Lung (tissue), 12 donors: ENCODE data around the gene MLLT3. TPM values are rescaled to one million over a fixed set of nuclear protein-coding genes. Genes with fewer than 3 reads are reported as not detected.

Source experiments
- ATAC-seq: fragments of 200-7000 bp; cut with Tn5 transposase; one replicate; pipeline ENCODE4 v1.9.1; 2020; ENCODE audit warnings: moderate number of reproducible peaks; ENCODE audit not compliant: insufficient read depth, low FRiP score
- DNase-seq, 3 donors: peaks; one replicate each; pipeline ENCODE4 v3.0.0-alpha.2; 2013 to 2017
- H3K27ac ChIP-seq, 2 donors: one replicate each; pipeline ENCODE4 v1.5.1; 2013; ENCODE audit warnings: mild to moderate bottlenecking in 2 of 2, moderate library complexity in 2 of 2, control low read depth in 1 of 2, inconsistent platforms in 1 of 2, low read depth in 1 of 2, low read length in 1 of 2
- H3K27me3 ChIP-seq, 3 donors: one replicate each; pipeline ENCODE4 v1.5.1; 2013; ENCODE audit warnings: low read length in 2 of 3; ENCODE audit not compliant: control insufficient read depth in 3 of 3, insufficient read depth in 3 of 3
- H3K36me3 ChIP-seq, 4 donors: one replicate each; pipeline ENCODE4 v1.5.1; 2013; ENCODE audit warnings: low read length in 4 of 4, mild to moderate bottlenecking in 1 of 4, moderate library complexity in 1 of 4; ENCODE audit not compliant: control insufficient read depth in 4 of 4, insufficient read depth in 4 of 4
- H3K4me1 ChIP-seq, 5 donors: one replicate each; pipeline ENCODE4 v1.5.1; 2013; ENCODE audit warnings: low read length in 5 of 5, mild to moderate bottlenecking in 2 of 5, moderate library complexity in 1 of 5; ENCODE audit not compliant: control insufficient read depth in 5 of 5, insufficient read depth in 5 of 5
- H3K4me3 ChIP-seq: one replicate; pipeline ENCODE4 v1.5.1; 2013; ENCODE audit warnings: mild to moderate bottlenecking, control low read depth, moderate library complexity
- H3K9ac ChIP-seq, 2 donors: one replicate each; pipeline ENCODE4 v1.5.1; 2013; ENCODE audit warnings: low read length in 2 of 2, control low read depth in 1 of 2; ENCODE audit not compliant: insufficient read depth in 1 of 2
- H3K9me3 ChIP-seq, 4 donors: one replicate each; pipeline ENCODE4 v1.5.1; 2013; ENCODE audit warnings: low read length in 3 of 4, mild to moderate bottlenecking in 1 of 4, moderate library complexity in 1 of 4; ENCODE audit not compliant: control insufficient read depth in 4 of 4, insufficient read depth in 3 of 4
- CTCF ChIP-seq: IDR thresholded peaks from 2 replicates; pipeline ENCODE4 v1.5.1; 2012; ENCODE audit warnings: mild to moderate bottlenecking; ENCODE audit errors: control extremely low read depth, extremely low read depth
- WGBS, 2 donors: extraction: QIAGEN DNeasy Blood & Tissue Kit; methylation state at CpG; one replicate each; pipeline ENCODE4 v1.1.7; 2013; 5-methylcytosine and 5-hydroxymethylcytosine counted together
- polyA plus RNA-seq, 2 donors: library from polyadenylated mRNA; stranded (reverse); fragments of 200-250 nt; gene quantifications; one replicate each; pipeline ENCODE4 v1.2.1, GENCODE V29; 2013
- total RNA-seq, 2 donors: library from RNA; depleted of rRNA in 1 of 2; stranded (reverse); fragments of >200 nt in 1 of 2; gene quantifications; one replicate each; pipeline ENCODE4 v1.2.1, GENCODE V29; 2014 to 2021
- donor health status: control.
- donor health status: control.
- donor health status: Bipolar disorder and iron deficiency.
- donor health status: healthy.
- donor health status: DM: yes; HTN: yes; CAD: no.

MLLT3 gene
- total and polyA plus RNA-seq, 4 donors = 7.1 to 43.1 (median 13.7) TPM

GRCh38 chr9:20538092-20538491, 84.2 kb downstream of the MLLT3 start:
- TF ChIP-seq CTCF = no peak
- ATAC-seq = no peak
- Histone ChIP-seq H3K9me3 (peaks cover 0 to 6% (median 2%) of the 10 kb centered on the region in 4 donors), H3K9ac (no peak overlapping the region), H3K4me1 (peaks cover 0 to 3% (median 0%) of the 10 kb centered on the region in 5 donors), H3K27me3 (no peaks in the 10 kb centered on the region), H3K36me3 (no peaks in the 10 kb centered on the region), H3K4me3 (no peak overlapping the region), H3K27ac (no peak overlapping the region)
- DNase-seq = no peak

- H3K9me3 ChIP-seq = peaks cover 0 to 6% (median 2%) of the 10 kb centered on the region in 4 donors
- no peak for ATAC-seq
- WGBS, 2 donors = 37 to 66% methylated on average over 2 of the region's 2 CpGs
- H3K4me1 ChIP-seq = peaks cover 0 to 3% (median 0%) of the 10 kb centered on the region in 5 donors
- no peak overlapping the region for H3K4me3 ChIP-seq
- H3K27ac ChIP-seq = no peak overlapping the region
- no peak for DNase-seq
- TF ChIP-seq CTCF = no peak
- H3K27me3 ChIP-seq = no peaks in the 10 kb centered on the region
- H3K36me3 ChIP-seq = no peaks in the 10 kb centered on the region
- no peak overlapping the region for H3K9ac ChIP-seq
These were observed 85.0 kb downstream of the MLLT3 start for GRCh38 chr9:20537294-20537693.

- TF ChIP-seq CTCF = no peak
- Histone ChIP-seq H3K9ac (no peak overlapping the region), H3K36me3 (no peaks in the 10 kb centered on the region), H3K9me3 (no peaks in the 10 kb centered on the region), H3K4me3 (no peak overlapping the region), H3K27me3 (no peaks in the 10 kb centered on the region), H3K4me1 (no peaks in the 10 kb centered on the region), H3K27ac (no peak overlapping the region)
- DNase-seq (no peak), ATAC-seq (no peak)
- WGBS, 2 donors = 97 to 99% methylated on average over 4 of the region's 4 CpGs
These were observed 89.7 kb downstream of the MLLT3 start for GRCh38 chr9:20532584-20532983.

- TF ChIP-seq CTCF = no peak
- no peak for ATAC-seq
- no peak for DNase-seq
- Histone ChIP-seq H3K36me3 (no peaks in the 10 kb centered on the region), H3K9ac (no peak overlapping the region), H3K4me3 (no peak overlapping the region), H3K9me3 (no peaks in the 10 kb centered on the region), H3K27ac (no peak overlapping the region), H3K27me3 (no peaks in the 10 kb centered on the region), H3K4me1 (peaks cover 0 to 5% (median 0%) of the 10 kb centered on the region in 5 donors)
- 69 to 71% methylated on average over 2 of the region's 2 CpGs for WGBS, 2 donors
These were observed 92.5 kb downstream of the MLLT3 start for GRCh38 chr9:20529837-20530236.
